HG03025 (cell line): Measurements from ENCODE around the gene SNAP25.

Source experiments
- ATAC-seq: cut with Tn5 transposase; IDR thresholded peaks from one replicate; pipeline ENCODE4 v1.9.1; 2021; ENCODE audit warnings: mild to moderate bottlenecking, moderate library complexity; ENCODE audit not compliant: unreplicated experiment, low FRiP score

Gene SNAP25

GRCh38 chr20:10300582-10301446 lies 82.2 kb downstream of the SNAP25 start:
- no peak for ATAC-seq

GRCh38 chr20:10303852-10304251 lies 85.2 kb downstream of the SNAP25 start:
- no peak for ATAC-seq

- no peak for ATAC-seq
Observed at GRCh38 chr20:10304471-10305046, 85.9 kb downstream of the SNAP25 start.

- ATAC-seq: no peak
Observed at GRCh38 chr20:10306440-10307358, 88.1 kb downstream of the SNAP25 start.

GRCh38 chr20:10307359-10307735 lies 88.7 kb downstream of the SNAP25 start:
- no peak for ATAC-seq

GRCh38 chr20:10308652-10309051 lies 90.0 kb downstream of the SNAP25 start:
- ATAC-seq: no peak

- ATAC-seq: no peak
Observed at GRCh38 chr20:10309326-10309725, 90.7 kb downstream of the SNAP25 start.

GRCh38 chr20:10312111-10312510 lies 93.5 kb downstream of the SNAP25 start:
- no peak for ATAC-seq

- no peak for ATAC-seq
Observed at GRCh38 chr20:10313215-10313614, 94.6 kb downstream of the SNAP25 start.

- ATAC-seq: no peak
Observed at GRCh38 chr20:10313701-10314100, 95.1 kb downstream of the SNAP25 start.

- ATAC-seq: no peak
Observed at GRCh38 chr20:10314198-10314597, 95.6 kb downstream of the SNAP25 start.

- no peak for ATAC-seq
Observed at GRCh38 chr20:10315138-10315537, 96.5 kb downstream of the SNAP25 start.

GRCh38 chr20:10316582-10316981 lies 98.0 kb downstream of the SNAP25 start:
- ATAC-seq: no peak

GRCh38 chr20:10318291-10319024 lies 99.8 kb downstream of the SNAP25 start:
- no peak for ATAC-seq

GRCh38 chr20:10319855-10320254 lies 101.2 kb downstream of the SNAP25 start:
- ATAC-seq: no peak

GRCh38 chr20:10321138-10321717 lies 102.6 kb downstream of the SNAP25 start:
- no peak for ATAC-seq

GRCh38 chr20:10322073-10323012 lies 103.7 kb downstream of the SNAP25 start:
- no peak for ATAC-seq

- ATAC-seq: no peak
Observed at GRCh38 chr20:10323729-10324128, 105.1 kb downstream of the SNAP25 start.
